ENCODE data around the gene KRT76. TPM values are rescaled to one million over a fixed set of nuclear protein-coding genes. Genes with fewer than 3 reads are reported as not detected.

Gene KRT76
- total RNA-seq, 1 donor from 2014 or later, result not detected

DNA sequence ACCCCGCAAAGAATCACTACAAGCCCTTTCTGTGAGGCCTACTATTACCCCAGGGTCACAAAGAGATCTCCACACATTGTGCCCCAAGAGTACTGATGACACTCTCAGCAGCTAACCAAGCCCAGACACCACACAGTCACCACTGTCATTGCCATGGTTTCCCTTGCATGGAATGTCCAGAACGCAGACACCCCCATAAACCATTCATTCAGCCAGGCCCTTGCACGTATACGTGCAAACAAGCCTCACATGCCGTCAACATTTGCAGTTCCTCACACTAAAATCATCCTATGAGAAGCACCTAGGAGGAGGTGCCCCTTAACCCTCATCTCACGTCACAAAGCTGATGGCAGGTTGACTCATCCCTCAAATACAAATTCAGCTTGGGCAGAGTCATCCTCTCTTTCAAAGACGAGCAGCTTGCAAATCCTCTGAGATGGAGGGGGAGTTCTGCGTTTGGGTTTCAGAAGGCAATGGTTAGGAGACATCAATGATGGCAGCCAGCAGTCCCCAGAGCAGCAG is 56.7 kb downstream of the KRT76 start:
- ATAC-seq (ENCODE audit: poor library complexity), result no peak
- no peak for DNase-seq
- intact Hi-C loops (cut with DNase I), result no loop called here

Other genes with a start within 250 kb of the KRT76 start
- gene KRT71, start 224.2 kb downstream of the KRT76 start, total RNA-seq, result not detected
- not detected for gene KRT74, start 203.5 kb downstream of the KRT76 start, total RNA-seq
- gene KRT72, start 175.9 kb downstream of the KRT76 start, total RNA-seq, result not detected
- not detected for gene KRT73, start 158.8 kb downstream of the KRT76 start, total RNA-seq
- not detected for gene KRT2, start 125.1 kb downstream of the KRT76 start, total RNA-seq
- not detected for gene KRT1, start 96.9 kb downstream of the KRT76 start, total RNA-seq
- gene KRT77, start 73.8 kb downstream of the KRT76 start, total RNA-seq, result not detected
- not detected for gene KRT3, start 18.8 kb upstream of the KRT76 start, total RNA-seq
- gene KRT4, start 36.8 kb upstream of the KRT76 start, total RNA-seq, result not detected
- not detected for gene KRT79, start 57.0 kb upstream of the KRT76 start, total RNA-seq
- not detected for gene KRT78, start 71.6 kb upstream of the KRT76 start, total RNA-seq
- gene KRT8, start 127.7 kb upstream of the KRT76 start, total RNA-seq, result 104 TPM
- 7.0 TPM for gene KRT18, start 171.8 kb upstream of the KRT76 start, total RNA-seq
- gene EIF4B, start 229.1 kb upstream of the KRT76 start, total RNA-seq, result 434 TPM